ENCODE measurements around the gene TMEM150A.

The TMEM150A gene

GRCh38 chr2:85601771-85602475 lies 575 bp downstream of the TMEM150A start:
- H3K36me3 ChIP-seq (ENCODE audit: control insufficient read depth in 2 of 2, insufficient read depth in 2 of 2, low read length in 2 of 2), result peaks cover 14 to 27% of the 10 kb centered on the region in 2 donors
- H3K4me1 ChIP-seq (ENCODE audit: control insufficient read depth in 2 of 2, insufficient read depth in 2 of 2, low read length in 2 of 2), result peaks cover 17 to 26% of the 10 kb centered on the region in 2 donors
- peak overlapping the region; percentile 54 to 80 for H3K27ac ChIP-seq (ENCODE audit: low read depth in 2 of 2, low read length in 2 of 2)
- H3K27me3 ChIP-seq (ENCODE audit: control insufficient read depth in 2 of 2, insufficient read depth in 2 of 2, low read length in 2 of 2), result no peaks in the 10 kb centered on the region
- H3K4me3 ChIP-seq (ENCODE audit: low read length in 2 of 2), result peak overlapping the region; percentile 81 to 97
- H3K9me3 ChIP-seq (ENCODE audit: control insufficient read depth in 2 of 2, low read length in 2 of 2), result no peaks in the 10 kb centered on the region
- peak overlapping the region; percentile 69 to 75 for H3K9ac ChIP-seq (ENCODE audit: low read depth in 1 of 2, low read length in 2 of 2)

GRCh38 chr2:85600951-85601770 lies 1.3 kb downstream of the TMEM150A start:
- peaks cover 25 to 33% of the 10 kb centered on the region in 2 donors for H3K4me1 ChIP-seq (ENCODE audit: control insufficient read depth in 2 of 2, insufficient read depth in 2 of 2, low read length in 2 of 2)
- no peaks in the 10 kb centered on the region for H3K27me3 ChIP-seq (ENCODE audit: control insufficient read depth in 2 of 2, insufficient read depth in 2 of 2, low read length in 2 of 2)
- H3K36me3 ChIP-seq (ENCODE audit: control insufficient read depth in 2 of 2, insufficient read depth in 2 of 2, low read length in 2 of 2), result peaks cover 17 to 26% of the 10 kb centered on the region in 2 donors
- H3K27ac ChIP-seq (ENCODE audit: low read depth in 2 of 2, low read length in 2 of 2), result no peak overlapping the region
- H3K9me3 ChIP-seq (ENCODE audit: control insufficient read depth in 2 of 2, low read length in 2 of 2), result no peaks in the 10 kb centered on the region
- peak overlapping the region in 1 of 2 donors; percentile 69 for H3K9ac ChIP-seq (ENCODE audit: low read depth in 1 of 2, low read length in 2 of 2)
- peak overlapping the region; percentile 81 to 97 for H3K4me3 ChIP-seq (ENCODE audit: low read length in 2 of 2)

- H3K27me3 ChIP-seq (ENCODE audit: control insufficient read depth in 2 of 2, insufficient read depth in 2 of 2, low read length in 2 of 2), result no peaks in the 10 kb centered on the region
- H3K27ac ChIP-seq (ENCODE audit: low read depth in 2 of 2, low read length in 2 of 2), result no peak overlapping the region
- no peak overlapping the region for H3K4me3 ChIP-seq (ENCODE audit: low read length in 2 of 2)
- H3K36me3 ChIP-seq (ENCODE audit: control insufficient read depth in 2 of 2, insufficient read depth in 2 of 2, low read length in 2 of 2), result peaks cover 17 to 22% of the 10 kb centered on the region in 2 donors
- H3K9ac ChIP-seq (ENCODE audit: low read depth in 1 of 2, low read length in 2 of 2), result no peak overlapping the region
- no peaks in the 10 kb centered on the region for H3K9me3 ChIP-seq (ENCODE audit: control insufficient read depth in 2 of 2, low read length in 2 of 2)
- peaks cover 25 to 32% of the 10 kb centered on the region in 2 donors for H3K4me1 ChIP-seq (ENCODE audit: control insufficient read depth in 2 of 2, insufficient read depth in 2 of 2, low read length in 2 of 2)
Measured at GRCh38 chr2:85600235-85600575, 2.3 kb downstream of the TMEM150A start.

GRCh38 chr2:85599468-85600234 lies 2.8 kb downstream of the TMEM150A start:
- H3K27me3 ChIP-seq (ENCODE audit: control insufficient read depth in 2 of 2, insufficient read depth in 2 of 2, low read length in 2 of 2), result no peaks in the 10 kb centered on the region
- H3K36me3 ChIP-seq (ENCODE audit: control insufficient read depth in 2 of 2, insufficient read depth in 2 of 2, low read length in 2 of 2), result peaks cover 17 to 22% of the 10 kb centered on the region in 2 donors
- H3K9ac ChIP-seq (ENCODE audit: low read depth in 1 of 2, low read length in 2 of 2), result no peak overlapping the region
- no peaks in the 10 kb centered on the region for H3K9me3 ChIP-seq (ENCODE audit: control insufficient read depth in 2 of 2, low read length in 2 of 2)
- no peak overlapping the region for H3K27ac ChIP-seq (ENCODE audit: low read depth in 2 of 2, low read length in 2 of 2)
- H3K4me3 ChIP-seq (ENCODE audit: low read length in 2 of 2), result no peak overlapping the region
- peaks cover 29 to 31% of the 10 kb centered on the region in 2 donors for H3K4me1 ChIP-seq (ENCODE audit: control insufficient read depth in 2 of 2, insufficient read depth in 2 of 2, low read length in 2 of 2)

GRCh38 chr2:85598594-85599340 lies 3.7 kb downstream of the TMEM150A start:
- Histone ChIP-seq H3K36me3 (ENCODE audit: control insufficient read depth in 2 of 2, insufficient read depth in 2 of 2, low read length in 2 of 2) (peaks cover 17 to 22% of the 10 kb centered on the region in 2 donors), H3K9ac (ENCODE audit: low read depth in 1 of 2, low read length in 2 of 2) (no peak overlapping the region), H3K27me3 (ENCODE audit: control insufficient read depth in 2 of 2, insufficient read depth in 2 of 2, low read length in 2 of 2) (no peaks in the 10 kb centered on the region), H3K4me1 (ENCODE audit: control insufficient read depth in 2 of 2, insufficient read depth in 2 of 2, low read length in 2 of 2) (peaks cover 28% of the 10 kb centered on the region in 2 donors), H3K27ac (ENCODE audit: low read depth in 2 of 2, low read length in 2 of 2) (no peak overlapping the region), H3K4me3 (ENCODE audit: low read length in 2 of 2) (no peak overlapping the region), H3K9me3 (ENCODE audit: control insufficient read depth in 2 of 2, low read length in 2 of 2) (no peaks in the 10 kb centered on the region)

GRCh38 chr2:85597241-85597640 lies 5.3 kb downstream of the TMEM150A start:
- H3K27me3 ChIP-seq (ENCODE audit: control insufficient read depth in 2 of 2, insufficient read depth in 2 of 2, low read length in 2 of 2), result no peaks in the 10 kb centered on the region
- H3K4me3 ChIP-seq (ENCODE audit: low read length in 2 of 2), result peak overlapping the region in 1 of 2 donors; percentile 13
- no peak overlapping the region for H3K9ac ChIP-seq (ENCODE audit: low read depth in 1 of 2, low read length in 2 of 2)
- peaks cover 27 to 28% of the 10 kb centered on the region in 2 donors for H3K4me1 ChIP-seq (ENCODE audit: control insufficient read depth in 2 of 2, insufficient read depth in 2 of 2, low read length in 2 of 2)
- no peaks in the 10 kb centered on the region for H3K9me3 ChIP-seq (ENCODE audit: control insufficient read depth in 2 of 2, low read length in 2 of 2)
- peaks cover 17 to 22% of the 10 kb centered on the region in 2 donors for H3K36me3 ChIP-seq (ENCODE audit: control insufficient read depth in 2 of 2, insufficient read depth in 2 of 2, low read length in 2 of 2)
- H3K27ac ChIP-seq (ENCODE audit: low read depth in 2 of 2, low read length in 2 of 2), result no peak overlapping the region

- Histone ChIP-seq H3K9me3 (ENCODE audit: control insufficient read depth in 2 of 2, low read length in 2 of 2) (no peaks in the 10 kb centered on the region), H3K27me3 (ENCODE audit: control insufficient read depth in 2 of 2, insufficient read depth in 2 of 2, low read length in 2 of 2) (no peaks in the 10 kb centered on the region), H3K9ac (ENCODE audit: low read depth in 1 of 2, low read length in 2 of 2) (peak overlapping the region; percentile 90 to 99), H3K36me3 (ENCODE audit: control insufficient read depth in 2 of 2, insufficient read depth in 2 of 2, low read length in 2 of 2) (peaks cover 17 to 22% of the 10 kb centered on the region in 2 donors), H3K4me1 (ENCODE audit: control insufficient read depth in 2 of 2, insufficient read depth in 2 of 2, low read length in 2 of 2) (peaks cover 23 to 24% of the 10 kb centered on the region in 2 donors), H3K4me3 (ENCODE audit: low read length in 2 of 2) (peak overlapping the region; percentile 79 to 97), H3K27ac (ENCODE audit: low read depth in 2 of 2, low read length in 2 of 2) (no peak overlapping the region)
Measured at GRCh38 chr2:85596486-85597143, 5.9 kb downstream of the TMEM150A start.

- H3K9ac ChIP-seq (ENCODE audit: low read depth in 1 of 2, low read length in 2 of 2), result peak overlapping the region; percentile 90 to 99
- H3K4me1 ChIP-seq (ENCODE audit: control insufficient read depth in 2 of 2, insufficient read depth in 2 of 2, low read length in 2 of 2), result peaks cover 21 to 28% of the 10 kb centered on the region in 2 donors
Measured at GRCh38 chr2:85596026-85596333, 6.5 kb downstream of the TMEM150A start.

GRCh38 chr2:85595301-85596025 lies 7.0 kb downstream of the TMEM150A start, which contains the start of gene RNF181:
TSS of gene RNF181 (plus strand) at chr2:85595745. CDS start at chr2:85595764, 19 bp downstream.
- Histone ChIP-seq H3K4me1 (ENCODE audit: control insufficient read depth in 2 of 2, insufficient read depth in 2 of 2, low read length in 2 of 2) (peaks cover 20 to 31% of the 10 kb centered on the region in 2 donors), H3K27ac (ENCODE audit: low read depth in 2 of 2, low read length in 2 of 2) (peak within 1 kb of the TSS; percentile 86 to 93), H3K4me3 (ENCODE audit: low read length in 2 of 2) (peak within 1 kb of the TSS; percentile 79 to 97), H3K36me3 (ENCODE audit: control insufficient read depth in 2 of 2, insufficient read depth in 2 of 2, low read length in 2 of 2) (peaks cover 17 to 22% of the 10 kb centered on the region in 2 donors), H3K9ac (ENCODE audit: low read depth in 1 of 2, low read length in 2 of 2) (peak within 1 kb of the TSS; percentile 90 to 99), H3K9me3 (ENCODE audit: control insufficient read depth in 2 of 2, low read length in 2 of 2) (no peaks in the 10 kb centered on the region), H3K27me3 (ENCODE audit: control insufficient read depth in 2 of 2, insufficient read depth in 2 of 2, low read length in 2 of 2) (no peaks in the 10 kb centered on the region)

More at GRCh38 chr2:85596026-85596333, 6.5 kb downstream of the TMEM150A start:
- Histone ChIP-seq H3K9me3 (ENCODE audit: control insufficient read depth in 2 of 2, low read length in 2 of 2) (no peaks in the 10 kb centered on the region), H3K36me3 (ENCODE audit: control insufficient read depth in 2 of 2, insufficient read depth in 2 of 2, low read length in 2 of 2) (peaks cover 17 to 22% of the 10 kb centered on the region in 2 donors), H3K4me3 (ENCODE audit: low read length in 2 of 2) (peak overlapping the region; percentile 79 to 97), H3K27me3 (ENCODE audit: control insufficient read depth in 2 of 2, insufficient read depth in 2 of 2, low read length in 2 of 2) (no peaks in the 10 kb centered on the region), H3K27ac (ENCODE audit: low read depth in 2 of 2, low read length in 2 of 2) (peak overlapping the region; percentile 61 to 93)

All from mucosa of rectum (tissue), 2 donors.